ENCODE measurements around the gene NDUFA6. TPM values are rescaled to one million over a fixed set of nuclear protein-coding genes. Genes with fewer than 3 reads are reported as not detected.

The NDUFA6 gene
- total RNA-seq, 1 experiment from 2014 or later, result 80.5 TPM

DNA sequence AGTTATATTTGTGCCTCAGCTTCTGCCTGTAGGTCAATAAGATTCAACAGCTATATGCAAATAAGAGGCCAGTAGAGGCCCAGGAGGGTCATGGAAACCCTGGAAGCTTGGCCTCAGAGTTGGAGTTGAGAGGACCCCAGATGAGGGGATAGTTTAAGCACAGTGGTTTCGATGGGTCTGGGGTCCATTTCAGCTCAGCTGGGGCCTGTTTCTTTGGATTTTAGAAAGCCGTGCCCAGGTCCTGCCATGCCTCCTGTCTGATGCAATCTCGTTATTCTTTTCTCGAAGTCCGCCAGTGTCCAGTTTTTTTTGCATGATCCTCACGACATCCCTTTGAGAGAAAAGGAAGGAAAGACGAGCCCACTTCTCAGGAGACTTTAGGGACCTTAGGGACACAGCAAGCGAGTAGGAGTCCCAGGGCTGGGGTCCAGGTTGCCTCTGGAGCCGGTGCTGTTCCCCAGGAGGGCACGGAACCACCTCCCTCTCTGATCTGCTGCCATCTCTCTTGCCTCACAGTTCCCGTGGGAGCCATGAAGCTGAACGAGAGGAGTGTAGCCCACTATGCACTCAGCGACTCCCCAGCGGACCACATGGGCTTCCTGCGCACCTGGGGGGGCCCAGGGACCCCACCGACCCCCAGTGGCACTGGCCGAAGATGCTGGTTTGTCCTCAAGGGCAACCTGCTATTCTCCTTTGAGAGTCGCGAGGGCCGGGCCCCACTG, 13.6 kb downstream of the NDUFA6 start:
- H3K4me2 ChIP-seq (ENCODE audit: low read length), result no peak overlapping the region
- no peak overlapping the region for H3K9ac ChIP-seq (ENCODE audit: low read length)
- DNase-seq (ENCODE audit: low read depth, low spot score), result no peak
- intact Hi-C loops (cut with micrococcal nuclease), result no loop called here
- no peaks in the 10 kb centered on the region for H4K20me1 ChIP-seq (ENCODE audit: insufficient read depth)
- peaks cover 12 to 19% of the 10 kb centered on the region in 2 experiments for H3K4me1 ChIP-seq (ENCODE audit: control insufficient read depth in 1 of 2, insufficient read depth in 2 of 2, low read length in 2 of 2)
- TF ChIP-seq ZNF274 (IDR thresholded peaks at IDR 0.05; ENCODE audit: low read depth, low read length) (no peak), CEBPB (IDR thresholded peaks at IDR 0.05; ENCODE audit: low read depth) (no peak), TCF7L2 (IDR thresholded peaks at IDR 0.05; ENCODE audit: borderline replicate concordance, extremely low read depth, insufficient read depth, insufficient read length) (no peak), EGR1 (IDR thresholded peaks at IDR 0.05; ENCODE audit: low read depth) (no peak), YY1 (IDR thresholded peaks at IDR 0.05; ENCODE audit: extremely low read depth, insufficient replicate concordance, low read depth, low read length) (no peak), SRF (IDR thresholded peaks at IDR 0.05; ENCODE audit: low read depth) (no peak), SIN3A (IDR thresholded peaks at IDR 0.05; ENCODE audit: low read depth) (no peak), POLR2AphosphoS5 (IDR thresholded peaks at IDR 0.05; ENCODE audit: low read depth, low read length) (no peak), ELF1 (IDR thresholded peaks at IDR 0.05; ENCODE audit: borderline replicate concordance, low read depth) (no peak), SP1 (IDR thresholded peaks at IDR 0.05; ENCODE audit: low read depth) (no peak), EZH2 (IDR thresholded peaks at IDR 0.05) (no peak), POLR2A (IDR thresholded peaks at IDR 0.05; ENCODE audit: borderline replicate concordance, extremely low read depth, insufficient read depth, insufficient read length) (no peak), RAD21 (IDR thresholded peaks at IDR 0.05; ENCODE audit: low read depth) (no peak)
- TF ChIP-seq, protein P1, sequence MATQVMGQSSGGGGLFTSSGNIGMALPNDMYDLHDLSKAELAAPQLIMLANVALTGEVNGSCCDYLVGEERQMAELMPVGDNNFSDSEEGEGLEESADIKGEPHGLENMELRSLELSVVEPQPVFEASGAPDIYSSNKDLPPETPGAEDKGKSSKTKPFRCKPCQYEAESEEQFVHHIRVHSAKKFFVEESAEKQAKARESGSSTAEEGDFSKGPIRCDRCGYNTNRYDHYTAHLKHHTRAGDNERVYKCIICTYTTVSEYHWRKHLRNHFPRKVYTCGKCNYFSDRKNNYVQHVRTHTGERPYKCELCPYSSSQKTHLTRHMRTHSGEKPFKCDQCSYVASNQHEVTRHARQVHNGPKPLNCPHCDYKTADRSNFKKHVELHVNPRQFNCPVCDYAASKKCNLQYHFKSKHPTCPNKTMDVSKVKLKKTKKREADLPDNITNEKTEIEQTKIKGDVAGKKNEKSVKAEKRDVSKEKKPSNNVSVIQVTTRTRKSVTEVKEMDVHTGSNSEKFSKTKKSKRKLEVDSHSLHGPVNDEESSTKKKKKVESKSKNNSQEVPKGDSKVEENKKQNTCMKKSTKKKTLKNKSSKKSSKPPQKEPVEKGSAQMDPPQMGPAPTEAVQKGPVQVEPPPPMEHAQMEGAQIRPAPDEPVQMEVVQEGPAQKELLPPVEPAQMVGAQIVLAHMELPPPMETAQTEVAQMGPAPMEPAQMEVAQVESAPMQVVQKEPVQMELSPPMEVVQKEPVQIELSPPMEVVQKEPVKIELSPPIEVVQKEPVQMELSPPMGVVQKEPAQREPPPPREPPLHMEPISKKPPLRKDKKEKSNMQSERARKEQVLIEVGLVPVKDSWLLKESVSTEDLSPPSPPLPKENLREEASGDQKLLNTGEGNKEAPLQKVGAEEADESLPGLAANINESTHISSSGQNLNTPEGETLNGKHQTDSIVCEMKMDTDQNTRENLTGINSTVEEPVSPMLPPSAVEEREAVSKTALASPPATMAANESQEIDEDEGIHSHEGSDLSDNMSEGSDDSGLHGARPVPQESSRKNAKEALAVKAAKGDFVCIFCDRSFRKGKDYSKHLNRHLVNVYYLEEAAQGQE (IDR thresholded peaks at IDR 0.05; ENCODE audit: low read depth), result no peak
- TF ChIP-seq, protein P2, sequence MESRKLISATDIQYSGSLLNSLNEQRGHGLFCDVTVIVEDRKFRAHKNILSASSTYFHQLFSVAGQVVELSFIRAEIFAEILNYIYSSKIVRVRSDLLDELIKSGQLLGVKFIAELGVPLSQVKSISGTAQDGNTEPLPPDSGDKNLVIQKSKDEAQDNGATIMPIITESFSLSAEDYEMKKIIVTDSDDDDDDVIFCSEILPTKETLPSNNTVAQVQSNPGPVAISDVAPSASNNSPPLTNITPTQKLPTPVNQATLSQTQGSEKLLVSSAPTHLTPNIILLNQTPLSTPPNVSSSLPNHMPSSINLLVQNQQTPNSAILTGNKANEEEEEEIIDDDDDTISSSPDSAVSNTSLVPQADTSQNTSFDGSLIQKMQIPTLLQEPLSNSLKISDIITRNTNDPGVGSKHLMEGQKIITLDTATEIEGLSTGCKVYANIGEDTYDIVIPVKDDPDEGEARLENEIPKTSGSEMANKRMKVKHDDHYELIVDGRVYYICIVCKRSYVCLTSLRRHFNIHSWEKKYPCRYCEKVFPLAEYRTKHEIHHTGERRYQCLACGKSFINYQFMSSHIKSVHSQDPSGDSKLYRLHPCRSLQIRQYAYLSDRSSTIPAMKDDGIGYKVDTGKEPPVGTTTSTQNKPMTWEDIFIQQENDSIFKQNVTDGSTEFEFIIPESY (IDR thresholded peaks at IDR 0.05; ENCODE audit: extremely low read depth, insufficient replicate concordance, low read length), result no peak
- TF ChIP-seq, protein P3, sequence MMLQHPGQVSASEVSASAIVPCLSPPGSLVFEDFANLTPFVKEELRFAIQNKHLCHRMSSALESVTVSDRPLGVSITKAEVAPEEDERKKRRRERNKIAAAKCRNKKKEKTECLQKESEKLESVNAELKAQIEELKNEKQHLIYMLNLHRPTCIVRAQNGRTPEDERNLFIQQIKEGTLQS (IDR thresholded peaks at IDR 0.05), result no peak
- TF ChIP-seq, protein P4, sequence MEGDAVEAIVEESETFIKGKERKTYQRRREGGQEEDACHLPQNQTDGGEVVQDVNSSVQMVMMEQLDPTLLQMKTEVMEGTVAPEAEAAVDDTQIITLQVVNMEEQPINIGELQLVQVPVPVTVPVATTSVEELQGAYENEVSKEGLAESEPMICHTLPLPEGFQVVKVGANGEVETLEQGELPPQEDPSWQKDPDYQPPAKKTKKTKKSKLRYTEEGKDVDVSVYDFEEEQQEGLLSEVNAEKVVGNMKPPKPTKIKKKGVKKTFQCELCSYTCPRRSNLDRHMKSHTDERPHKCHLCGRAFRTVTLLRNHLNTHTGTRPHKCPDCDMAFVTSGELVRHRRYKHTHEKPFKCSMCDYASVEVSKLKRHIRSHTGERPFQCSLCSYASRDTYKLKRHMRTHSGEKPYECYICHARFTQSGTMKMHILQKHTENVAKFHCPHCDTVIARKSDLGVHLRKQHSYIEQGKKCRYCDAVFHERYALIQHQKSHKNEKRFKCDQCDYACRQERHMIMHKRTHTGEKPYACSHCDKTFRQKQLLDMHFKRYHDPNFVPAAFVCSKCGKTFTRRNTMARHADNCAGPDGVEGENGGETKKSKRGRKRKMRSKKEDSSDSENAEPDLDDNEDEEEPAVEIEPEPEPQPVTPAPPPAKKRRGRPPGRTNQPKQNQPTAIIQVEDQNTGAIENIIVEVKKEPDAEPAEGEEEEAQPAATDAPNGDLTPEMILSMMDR (IDR thresholded peaks at IDR 0.05 in 2 of 3, conservative IDR thresholded peaks at IDR 0.05 in 1 of 3; ENCODE audit: borderline replicate concordance in 1 of 3, insufficient read depth in 1 of 3, low read depth in 2 of 3, low read length in 2 of 3), result no peak
- TF ChIP-seq, protein P5, sequence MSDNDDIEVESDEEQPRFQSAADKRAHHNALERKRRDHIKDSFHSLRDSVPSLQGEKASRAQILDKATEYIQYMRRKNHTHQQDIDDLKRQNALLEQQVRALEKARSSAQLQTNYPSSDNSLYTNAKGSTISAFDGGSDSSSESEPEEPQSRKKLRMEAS (IDR thresholded peaks at IDR 0.05), result no peak
- no peaks in the 10 kb centered on the region for H3K9me3 ChIP-seq (ENCODE audit: control insufficient read depth in 1 of 2, insufficient read depth in 1 of 2, low read depth in 1 of 2, low read length in 2 of 2)
- H3K27ac ChIP-seq (ENCODE audit: low read depth, low read length), result no peak overlapping the region
- no TSS peak for BruUV-seq (replicated peaks)
- RAD21 ChIA-PET (ENCODE audit: low non-redundant PET in 1 of 2, low total read pairs in 2 of 2, uncharacterized antibody in 2 of 2, unreplicated experiment in 2 of 2), result no interaction called here
- no peak for ATAC-seq
- POLR2A ChIA-PET, result no interaction called here
- CTCF ChIA-PET, result interaction anchor here (1.5 kb wide), 1 partner anchor 14 kb away, joined by 4 read pairs; the partner anchor contains the start of gene NDUFA6
- H3K4me3 ChIP-seq (replicated peaks in 1 of 2; ENCODE audit: low read depth in 1 of 2, low read length in 2 of 2), result no peak overlapping the region
- H2AFZ ChIP-seq (ENCODE audit: low read depth, low read length, poor library complexity, severe bottlenecking), result no peak overlapping the region
- H3K9me2 ChIP-seq (ENCODE audit: insufficient read depth), result no peaks in the 10 kb centered on the region
- peaks cover 3% of the 10 kb centered on the region for H3K79me2 ChIP-seq (ENCODE audit: insufficient read depth, low read length)
- H3K27me3 ChIP-seq (ENCODE audit: insufficient read depth, low read length), result no peaks in the 10 kb centered on the region
- no peaks in the 10 kb centered on the region for H3K36me3 ChIP-seq (ENCODE audit: control insufficient read depth in 1 of 2, insufficient read depth in 2 of 2, low read length in 2 of 2)
